ENCODE data around the gene TIAM2. TPM values are rescaled to one million over a fixed set of nuclear protein-coding genes. Genes with fewer than 3 reads are reported as not detected.

TIAM2 gene
- total and polyA plus RNA-seq, 10 of the 15 experiments (the other 5 are each of a cell fraction or from before 2014, with no cell fraction given): 1.1 to 10.5 (median 2.3) TPM

- Histone ChIP-seq H3K4me1 (ENCODE audit: control insufficient read depth, insufficient read depth, low read length) (peaks cover 17% of the 10 kb centered on the region), H3K79me2 (ENCODE audit: control insufficient read depth, insufficient read depth, low read length) (no peaks in the 10 kb centered on the region; the same call in 1 of the 2 replicates), H2AFZ (ENCODE audit: control insufficient read depth, low read depth, low read length) (no peak overlapping the region), H3K27me3 (replicated peaks in 1 of 2; ENCODE audit: control insufficient read depth in 2 of 2, insufficient read depth in 2 of 2, low read length in 1 of 2) (no peaks in the 10 kb centered on the region), H4K20me1 (ENCODE audit: control insufficient read depth, insufficient read depth) (no peaks in the 10 kb centered on the region), H3K4me2 (ENCODE audit: control insufficient read depth, insufficient read depth) (no peak overlapping the region), H3K4me3 (no peak overlapping the region), H3K27ac (ENCODE audit: control insufficient read depth, insufficient read depth) (no peak overlapping the region), H3K9ac (ENCODE audit: control insufficient read depth, insufficient read depth, low read length) (no peak overlapping the region), H3K36me3 (ENCODE audit: control insufficient read depth in 2 of 2, insufficient read depth in 2 of 2, low read length in 1 of 2) (no peaks in the 10 kb centered on the region; a peak in 2 of 4 replicates), H3K9me3 (replicated peaks; ENCODE audit: control insufficient read depth, insufficient read depth, low read length) (no peaks in the 10 kb centered on the region; the same call in 2 of the 3 replicates)
- in situ Hi-C loops (cut with MboI) (no loop called here), intact Hi-C loops (cut with micrococcal nuclease; ENCODE audit: unreplicated experiment) (no loop called here)
- FAIRE-seq (no peak), DNase-seq (ENCODE audit: low read depth, low spot score) (no peak), ATAC-seq (no peak)
- ChIA-PET RAD21 (ENCODE audit: unreplicated experiment) (interaction anchor here (1.3 kb wide), 1 partner anchor 20 kb away, joined by 4 read pairs; no protein-coding TSS in a partner anchor), POLR2A (no interaction called here), CTCF (no interaction called here), SMC1A (ENCODE audit: uncharacterized antibody, unreplicated experiment) (no interaction called here)
- WGBS (ENCODE audit: insufficient coverage, insufficient replicate concordance, low lambda C conversion rate, missing lambda C conversion rate): 96% methylated on average over 13 of the region's 13 CpGs
- BruUV-seq (replicated peaks): no TSS peak
- TF ChIP-seq, protein P1, sequence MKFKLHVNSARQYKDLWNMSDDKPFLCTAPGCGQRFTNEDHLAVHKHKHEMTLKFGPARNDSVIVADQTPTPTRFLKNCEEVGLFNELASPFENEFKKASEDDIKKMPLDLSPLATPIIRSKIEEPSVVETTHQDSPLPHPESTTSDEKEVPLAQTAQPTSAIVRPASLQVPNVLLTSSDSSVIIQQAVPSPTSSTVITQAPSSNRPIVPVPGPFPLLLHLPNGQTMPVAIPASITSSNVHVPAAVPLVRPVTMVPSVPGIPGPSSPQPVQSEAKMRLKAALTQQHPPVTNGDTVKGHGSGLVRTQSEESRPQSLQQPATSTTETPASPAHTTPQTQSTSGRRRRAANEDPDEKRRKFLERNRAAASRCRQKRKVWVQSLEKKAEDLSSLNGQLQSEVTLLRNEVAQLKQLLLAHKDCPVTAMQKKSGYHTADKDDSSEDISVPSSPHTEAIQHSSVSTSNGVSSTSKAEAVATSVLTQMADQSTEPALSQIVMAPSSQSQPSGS (IDR thresholded peaks at IDR 0.05; ENCODE audit: low read length): no peak
- TF ChIP-seq NRF1 (conservative IDR thresholded peaks at IDR 0.05; ENCODE audit: low read depth, low read length): no peak
- no peak for TF ChIP-seq EP300 (IDR thresholded peaks at IDR 0.05; ENCODE audit: borderline replicate concordance in 1 of 2, control insufficient read depth in 1 of 2, low read depth in 2 of 2, low read length in 2 of 2)
- TF ChIP-seq SIN3A (IDR thresholded peaks at IDR 0.05; ENCODE audit: low read depth, low read length): no peak
- no peak for TF ChIP-seq MAX (IDR thresholded peaks at IDR 0.05; ENCODE audit: low read depth, low read length)
- TF ChIP-seq, protein P2, sequence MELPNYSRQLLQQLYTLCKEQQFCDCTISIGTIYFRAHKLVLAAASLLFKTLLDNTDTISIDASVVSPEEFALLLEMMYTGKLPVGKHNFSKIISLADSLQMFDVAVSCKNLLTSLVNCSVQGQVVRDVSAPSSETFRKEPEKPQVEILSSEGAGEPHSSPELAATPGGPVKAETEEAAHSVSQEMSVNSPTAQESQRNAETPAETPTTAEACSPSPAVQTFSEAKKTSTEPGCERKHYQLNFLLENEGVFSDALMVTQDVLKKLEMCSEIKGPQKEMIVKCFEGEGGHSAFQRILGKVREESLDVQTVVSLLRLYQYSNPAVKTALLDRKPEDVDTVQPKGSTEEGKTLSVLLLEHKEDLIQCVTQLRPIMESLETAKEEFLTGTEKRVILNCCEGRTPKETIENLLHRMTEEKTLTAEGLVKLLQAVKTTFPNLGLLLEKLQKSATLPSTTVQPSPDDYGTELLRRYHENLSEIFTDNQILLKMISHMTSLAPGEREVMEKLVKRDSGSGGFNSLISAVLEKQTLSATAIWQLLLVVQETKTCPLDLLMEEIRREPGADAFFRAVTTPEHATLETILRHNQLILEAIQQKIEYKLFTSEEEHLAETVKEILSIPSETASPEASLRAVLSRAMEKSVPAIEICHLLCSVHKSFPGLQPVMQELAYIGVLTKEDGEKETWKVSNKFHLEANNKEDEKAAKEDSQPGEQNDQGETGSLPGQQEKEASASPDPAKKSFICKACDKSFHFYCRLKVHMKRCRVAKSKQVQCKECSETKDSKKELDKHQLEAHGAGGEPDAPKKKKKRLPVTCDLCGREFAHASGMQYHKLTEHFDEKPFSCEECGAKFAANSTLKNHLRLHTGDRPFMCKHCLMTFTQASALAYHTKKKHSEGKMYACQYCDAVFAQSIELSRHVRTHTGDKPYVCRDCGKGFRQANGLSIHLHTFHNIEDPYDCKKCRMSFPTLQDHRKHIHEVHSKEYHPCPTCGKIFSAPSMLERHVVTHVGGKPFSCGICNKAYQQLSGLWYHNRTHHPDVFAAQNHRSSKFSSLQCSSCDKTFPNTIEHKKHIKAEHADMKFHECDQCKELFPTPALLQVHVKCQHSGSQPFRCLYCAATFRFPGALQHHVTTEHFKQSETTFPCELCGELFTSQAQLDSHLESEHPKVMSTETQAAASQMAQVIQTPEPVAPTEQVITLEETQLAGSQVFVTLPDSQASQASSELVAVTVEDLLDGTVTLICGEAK (IDR thresholded peaks at IDR 0.05; ENCODE audit: borderline replicate concordance): no peak
- no peak for TF ChIP-seq RELA (IDR thresholded peaks at IDR 0.05; ENCODE audit: borderline replicate concordance, partially characterized antibody)
- no peak for TF ChIP-seq DPF2 (IDR thresholded peaks at IDR 0.05)
- TF ChIP-seq EGR1 (IDR thresholded peaks at IDR 0.05; ENCODE audit: borderline replicate concordance in 1 of 2, low read depth in 2 of 2, low read length in 2 of 2): no peak
- TF ChIP-seq RAD51 (IDR thresholded peaks at IDR 0.05): no peak
- TF ChIP-seq ATF7 (IDR thresholded peaks at IDR 0.05; ENCODE audit: low read depth): no peak
- no peak for TF ChIP-seq PKNOX1 (IDR thresholded peaks at IDR 0.05)
- no peak for TF ChIP-seq JUND (IDR thresholded peaks at IDR 0.05; ENCODE audit: low read depth, low read length)
- TF ChIP-seq IRF5 (IDR thresholded peaks at IDR 0.05; ENCODE audit: borderline replicate concordance): no peak
- no peak for TF ChIP-seq ZSCAN29 (IDR thresholded peaks at IDR 0.05)
- TF ChIP-seq STAT1 (conservative IDR thresholded peaks at IDR 0.05): no peak
Observed at GRCh38 chr6:155228546-155229166, 233.5 kb downstream of the TIAM2 start.

Data from GM12878 (cell line).